Posterior cingulate gyrus (tissue), 11 donors: ENCODE measurements around the gene FPGS.
"Not testable (repeated sequence)": the region's sequence is repeated elsewhere in the genome, so short reads cannot be mapped to it uniquely, and the experiment has no call there.

ENCODE experiments used
- DNase-seq, 10 donors: peaks; one replicate each; pipeline versions ENCODE4 v3.0.0 to v3.0.0-alpha.2; 2020 to 2021; ENCODE audit warnings: mixed read lengths in 3 of 10
- intact Hi-C: fragments of 100-400 bp; cut with DNase I; formaldehyde crosslinking; loops from one replicate; pipeline ENCODE4 v1.15.1; 2023

Gene FPGS

DNA sequence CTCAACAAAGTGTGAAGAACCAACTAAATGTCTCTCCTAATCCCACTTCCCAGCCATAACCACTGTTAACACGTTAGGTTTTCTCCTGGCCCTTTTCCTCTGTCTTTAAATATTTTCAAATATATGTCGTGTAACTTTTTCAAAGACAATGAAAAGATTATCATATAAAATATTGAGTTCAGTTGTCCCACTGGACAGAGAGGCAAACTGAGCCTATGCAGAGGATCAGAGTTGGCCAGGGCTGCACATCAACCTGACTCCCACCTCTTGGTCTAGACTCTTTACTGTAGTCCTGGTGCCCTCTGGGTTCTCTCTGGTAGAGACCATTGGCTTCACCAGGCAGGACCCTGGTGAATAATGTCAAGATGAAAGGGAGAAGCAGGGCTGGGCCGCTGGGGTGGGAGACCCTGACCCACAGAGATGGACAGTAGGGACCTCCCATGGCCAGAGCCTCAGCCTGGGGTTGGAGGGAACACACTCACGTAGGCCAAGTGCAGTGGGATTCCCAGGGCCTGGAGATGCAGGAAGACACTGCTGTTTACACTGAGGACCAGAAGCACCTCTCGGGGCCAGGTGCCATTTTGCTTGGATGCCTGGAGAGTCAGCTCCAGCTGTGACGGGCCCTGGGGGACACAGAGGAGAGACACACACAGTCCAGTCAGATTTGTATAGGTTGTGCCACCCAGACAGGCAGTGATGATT, 26.7 kb downstream of the FPGS start:
- intact Hi-C loops = no loop called here
- no peak for DNase-seq

DNA sequence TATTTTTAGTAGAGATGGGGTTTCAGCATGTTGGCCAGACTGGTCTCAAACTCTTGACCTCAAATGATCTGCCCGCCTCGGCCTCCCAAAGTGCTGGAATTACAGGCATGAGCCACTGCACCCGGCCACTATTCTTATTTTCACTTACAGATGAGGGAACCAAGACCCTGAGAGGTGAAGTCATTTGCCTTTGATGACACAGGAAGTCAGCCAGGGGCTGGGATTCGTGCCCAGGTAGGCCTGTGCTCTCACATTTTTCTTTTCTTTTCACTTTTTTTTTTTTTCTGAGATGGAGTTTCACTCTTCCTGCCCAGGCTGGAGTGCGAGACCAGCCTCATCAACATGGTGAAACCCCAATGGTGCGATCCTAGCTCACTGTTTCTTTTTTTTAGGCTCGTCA, 29.6 kb downstream of the FPGS start:
- DNase-seq = no peak
- intact Hi-C loops = no loop called here

DNA sequence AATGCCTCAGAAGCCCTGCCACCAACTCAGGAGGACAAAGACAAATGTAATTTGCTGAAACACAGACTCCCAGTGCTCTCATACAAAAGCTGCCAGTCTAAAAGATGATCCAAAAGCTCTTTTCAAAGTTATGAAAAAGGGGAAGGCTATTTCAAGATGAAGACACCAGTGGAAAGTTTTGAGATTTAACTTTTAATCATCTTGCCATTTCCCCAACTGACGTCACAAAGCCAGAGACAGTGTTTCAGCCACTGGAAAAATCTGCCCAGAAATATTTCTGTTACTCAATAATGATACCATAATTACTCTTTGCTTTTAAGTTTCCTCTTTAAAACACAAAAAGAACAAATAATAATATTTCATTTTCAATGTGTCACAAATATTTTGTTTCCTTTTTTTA, 30.9 kb downstream of the FPGS start:
- no peak for DNase-seq
- intact Hi-C loops = no loop called here

DNA sequence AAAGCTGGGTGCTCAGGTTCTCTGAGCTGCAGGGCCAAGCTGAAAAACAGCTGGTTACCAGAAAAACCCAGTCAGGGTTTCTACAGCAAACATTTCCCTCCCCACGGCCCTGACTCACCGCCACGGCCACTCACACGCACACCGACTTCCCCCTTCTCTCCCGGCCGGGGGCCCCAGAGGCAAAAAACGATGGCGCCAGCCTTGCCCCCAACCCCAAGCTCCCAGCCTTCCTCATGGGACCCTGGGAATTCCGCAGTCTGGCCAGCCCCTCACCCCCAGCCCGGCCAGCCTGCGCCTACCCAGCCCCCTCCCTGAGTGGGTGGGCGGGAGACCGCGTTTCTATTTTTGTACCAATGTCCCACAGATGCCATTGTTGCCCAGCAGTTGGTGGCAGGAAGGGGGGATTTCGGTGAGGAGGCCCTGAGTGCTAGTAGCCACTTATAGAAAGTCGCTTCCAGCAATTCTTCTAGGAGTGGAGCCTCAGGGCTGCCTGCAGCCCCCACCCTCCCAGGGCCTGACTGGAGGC, 33.4 kb downstream of the FPGS start:
- no peak for DNase-seq
- intact Hi-C loops = no loop called here

DNA sequence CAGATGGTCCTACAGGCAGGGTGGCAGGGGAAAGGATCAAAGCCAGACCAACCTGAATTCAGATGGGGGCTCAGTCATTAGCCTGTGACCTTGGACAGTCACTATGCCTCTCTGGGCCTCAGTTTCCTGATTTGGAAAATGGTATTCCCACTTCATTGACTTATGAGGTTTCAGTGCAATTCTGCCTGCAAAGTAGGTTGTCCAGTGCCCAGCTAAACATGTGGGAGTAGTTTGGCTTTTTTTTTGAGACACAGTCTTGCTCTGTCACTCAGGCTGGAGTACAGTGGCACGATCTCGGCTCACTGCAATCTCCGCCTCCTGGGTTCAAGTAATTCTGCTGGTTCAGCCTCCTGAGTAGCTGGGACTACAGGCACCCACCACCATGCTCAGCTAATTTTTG, 33.9 kb downstream of the FPGS start:
- intact Hi-C loops, DNase-seq: not testable (repeated sequence)

DNA sequence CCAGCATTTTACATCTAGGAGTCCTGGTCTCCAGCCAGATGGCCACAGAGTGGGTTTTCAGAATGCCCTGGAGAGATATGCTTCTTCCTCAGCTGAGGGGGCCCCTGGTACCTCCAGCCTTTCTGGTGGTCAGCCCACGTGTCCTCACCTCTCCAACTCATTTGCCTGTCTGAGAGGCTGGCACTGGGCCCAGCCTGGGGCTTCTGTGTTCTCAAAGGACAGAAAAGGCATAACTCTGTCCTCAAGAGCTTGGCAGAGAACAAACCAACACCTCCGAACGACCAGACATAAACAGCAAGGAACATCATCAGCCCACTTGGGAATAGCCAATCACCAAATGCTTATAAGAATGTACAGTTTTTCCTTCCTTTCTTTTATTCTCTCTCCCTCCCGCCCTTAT, 34.7 kb downstream of the FPGS start:
- DNase-seq = no peak
- intact Hi-C loops = no loop called here

DNA sequence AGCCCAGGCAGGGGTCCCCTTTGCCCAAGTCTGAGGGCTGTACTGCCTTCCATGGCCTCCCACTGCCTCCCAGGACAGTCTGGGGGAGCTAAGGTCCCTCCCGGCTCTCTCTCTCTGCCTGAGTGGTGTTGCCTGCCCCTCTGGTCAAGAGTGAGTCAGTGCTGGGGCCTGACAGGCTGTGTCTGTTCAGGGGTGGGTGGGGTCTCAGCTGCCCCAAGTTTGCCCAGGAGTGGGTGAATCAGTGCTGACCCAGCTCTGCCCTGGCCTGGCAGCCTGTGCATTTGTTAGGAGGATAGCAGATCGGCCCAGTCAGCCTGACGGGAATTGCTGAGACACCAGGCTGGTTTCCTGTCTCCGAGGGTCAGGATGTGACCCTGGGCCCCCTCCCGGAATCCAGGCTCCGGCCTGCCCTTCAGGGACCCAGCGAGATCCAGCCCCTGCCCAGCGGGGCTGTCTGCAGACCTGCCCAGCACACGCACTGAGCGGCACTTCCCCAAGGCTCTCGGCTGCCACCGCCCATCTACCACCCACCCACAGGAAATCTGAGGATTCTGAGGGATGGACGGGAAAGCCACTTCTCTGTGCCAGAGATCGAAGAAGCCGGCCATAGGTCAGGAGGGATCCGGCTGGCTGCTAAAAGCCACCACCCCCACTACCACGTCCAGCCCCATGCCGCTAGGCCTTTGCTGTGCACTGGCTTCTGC, 35.8 kb downstream of the FPGS start:
- DNase-seq = peak in 1 of 10 donors; percentile 88
- intact Hi-C loops = no loop called here

DNA sequence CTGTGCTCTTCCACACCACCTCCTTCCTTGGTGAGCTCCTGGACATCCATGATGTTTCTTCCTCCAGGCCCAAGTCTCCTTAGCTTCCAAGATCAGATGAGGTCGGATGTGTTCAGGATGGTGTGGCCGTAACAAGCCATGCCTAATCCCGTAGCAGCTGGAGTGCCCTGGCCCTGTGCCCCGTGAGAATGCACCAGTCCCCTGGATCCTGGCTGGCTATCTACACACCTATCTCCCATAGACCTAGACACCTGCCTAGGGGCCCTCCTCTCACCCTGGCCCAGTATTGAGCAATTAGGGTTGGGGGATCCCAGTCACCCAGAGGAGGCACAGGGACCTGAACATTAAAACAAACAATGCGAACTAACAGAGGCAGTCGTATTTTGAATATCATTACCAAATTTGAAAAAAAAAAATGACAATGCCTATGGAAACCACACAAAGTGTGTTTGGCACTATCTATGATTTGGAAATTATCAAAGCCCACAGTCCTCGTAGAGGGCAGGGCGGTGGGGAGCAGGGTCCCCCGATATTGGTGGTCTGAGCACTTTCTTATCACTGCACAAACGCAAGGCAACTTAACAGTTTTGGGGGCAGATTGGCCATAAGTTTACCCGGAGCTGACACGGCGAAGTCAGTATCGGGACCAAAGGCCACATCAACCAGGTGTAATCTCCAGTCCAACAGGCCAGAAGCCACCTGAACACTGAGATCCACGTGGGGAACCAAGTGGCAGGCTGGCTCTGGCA, 38.6 kb downstream of the FPGS start:
- no peak for DNase-seq

DNA sequence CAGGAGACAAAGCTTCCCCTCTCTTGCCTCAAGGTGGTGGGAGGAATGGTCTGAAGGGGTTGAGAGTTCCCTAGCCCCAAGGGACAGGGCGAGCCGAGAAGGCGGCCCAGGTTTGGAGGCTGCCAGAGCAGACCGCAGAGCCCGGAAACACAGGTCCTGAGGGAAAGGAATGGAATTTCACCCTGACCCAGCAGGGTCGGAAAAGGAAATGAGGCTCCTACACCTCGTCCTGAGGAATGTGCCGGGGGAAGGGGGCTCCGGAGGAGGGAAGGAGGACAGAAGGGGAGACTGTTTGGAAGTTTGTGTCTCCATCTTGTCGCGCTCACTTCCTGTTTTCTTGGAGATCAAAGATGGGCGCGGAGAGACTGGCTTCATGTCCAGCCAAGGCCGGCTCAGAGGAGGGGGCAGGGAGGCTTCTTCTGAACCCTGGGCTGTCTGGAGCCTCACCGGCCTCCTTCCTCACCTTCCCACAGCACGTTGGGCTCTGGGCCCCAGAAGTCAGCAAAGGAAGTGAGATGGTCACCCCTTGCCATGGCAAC, 42.2 kb downstream of the FPGS start:
- DNase-seq = no peak
- intact Hi-C loops = no loop called here

More for the DNA sequence above, 38.6 kb downstream of the FPGS start:
- intact Hi-C loops = no loop called here

DNA sequence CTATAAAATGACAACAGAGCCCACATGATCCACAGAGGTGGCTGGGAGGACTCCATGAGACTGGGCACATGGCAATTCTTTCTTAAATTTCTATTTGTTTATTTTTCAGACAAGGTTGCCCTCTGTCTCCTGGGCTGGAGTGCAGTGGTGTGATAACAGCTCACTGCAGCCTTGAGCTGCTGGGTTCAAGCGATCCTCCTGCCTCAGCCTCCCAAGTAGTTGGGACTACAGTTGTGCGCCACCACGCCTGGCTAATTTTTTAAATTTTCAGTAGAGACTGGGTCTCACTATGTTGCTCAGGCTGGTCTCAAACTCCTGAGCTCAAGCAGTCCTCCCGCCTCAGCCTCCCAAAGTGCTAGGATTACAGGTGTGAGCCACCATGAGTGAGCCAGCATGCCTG, 42.9 kb downstream of the FPGS start:
- intact Hi-C loops, DNase-seq: not testable (repeated sequence)

DNA sequence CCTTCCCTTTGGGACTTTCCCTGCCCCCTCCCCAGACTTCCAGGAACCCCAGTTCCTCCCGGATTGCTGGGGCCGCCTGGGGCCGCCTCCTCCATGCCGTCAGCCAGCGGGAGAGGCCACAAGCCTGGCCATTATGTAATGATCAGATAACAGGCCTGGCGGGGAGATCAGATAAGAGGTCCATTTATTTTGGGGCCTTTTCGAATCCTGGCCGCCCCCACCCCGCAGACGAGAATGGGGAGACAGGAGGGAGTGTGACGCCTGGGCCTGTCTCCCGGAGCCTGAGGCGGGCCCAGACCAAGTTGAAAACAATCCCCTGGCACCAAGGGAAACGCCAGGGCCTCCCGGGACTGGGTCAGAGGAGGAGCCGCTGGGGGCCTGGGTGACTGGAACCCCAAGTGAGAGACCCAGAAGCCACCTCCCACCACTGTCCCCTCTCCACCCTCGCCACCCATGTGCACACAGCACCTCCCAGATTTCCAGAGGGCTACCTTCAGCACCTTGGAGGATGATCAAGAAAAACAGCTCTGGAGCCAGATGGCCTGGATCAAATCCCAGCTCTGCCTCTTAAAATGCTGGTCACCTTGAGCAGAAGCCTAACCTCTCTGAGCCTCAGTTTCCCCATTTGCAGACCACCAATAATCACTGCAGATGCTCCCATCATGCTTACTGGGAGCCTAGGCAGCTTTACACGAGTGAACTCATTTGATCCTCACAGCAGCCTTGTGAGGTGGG, 43.9 kb downstream of the FPGS start:
- DNase-seq = no peak
- intact Hi-C loops = no loop called here

DNA sequence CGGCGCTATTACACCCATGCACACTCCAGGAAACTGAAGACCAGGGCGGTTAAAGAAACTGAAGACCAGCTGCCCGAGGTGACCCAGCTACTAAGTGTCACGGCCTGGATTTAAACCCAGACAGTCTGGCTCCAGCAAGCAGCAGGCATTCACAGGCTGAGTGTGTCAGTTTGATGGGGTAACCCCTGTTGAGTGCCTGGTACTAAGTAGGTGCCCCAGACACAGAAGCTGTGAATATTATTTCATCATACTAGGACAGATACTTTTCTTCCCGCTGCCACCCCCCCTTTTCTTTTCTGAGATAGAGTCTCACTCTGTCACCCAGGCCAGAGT, 44.5 kb downstream of the FPGS start:
- no peak for DNase-seq

DNA sequence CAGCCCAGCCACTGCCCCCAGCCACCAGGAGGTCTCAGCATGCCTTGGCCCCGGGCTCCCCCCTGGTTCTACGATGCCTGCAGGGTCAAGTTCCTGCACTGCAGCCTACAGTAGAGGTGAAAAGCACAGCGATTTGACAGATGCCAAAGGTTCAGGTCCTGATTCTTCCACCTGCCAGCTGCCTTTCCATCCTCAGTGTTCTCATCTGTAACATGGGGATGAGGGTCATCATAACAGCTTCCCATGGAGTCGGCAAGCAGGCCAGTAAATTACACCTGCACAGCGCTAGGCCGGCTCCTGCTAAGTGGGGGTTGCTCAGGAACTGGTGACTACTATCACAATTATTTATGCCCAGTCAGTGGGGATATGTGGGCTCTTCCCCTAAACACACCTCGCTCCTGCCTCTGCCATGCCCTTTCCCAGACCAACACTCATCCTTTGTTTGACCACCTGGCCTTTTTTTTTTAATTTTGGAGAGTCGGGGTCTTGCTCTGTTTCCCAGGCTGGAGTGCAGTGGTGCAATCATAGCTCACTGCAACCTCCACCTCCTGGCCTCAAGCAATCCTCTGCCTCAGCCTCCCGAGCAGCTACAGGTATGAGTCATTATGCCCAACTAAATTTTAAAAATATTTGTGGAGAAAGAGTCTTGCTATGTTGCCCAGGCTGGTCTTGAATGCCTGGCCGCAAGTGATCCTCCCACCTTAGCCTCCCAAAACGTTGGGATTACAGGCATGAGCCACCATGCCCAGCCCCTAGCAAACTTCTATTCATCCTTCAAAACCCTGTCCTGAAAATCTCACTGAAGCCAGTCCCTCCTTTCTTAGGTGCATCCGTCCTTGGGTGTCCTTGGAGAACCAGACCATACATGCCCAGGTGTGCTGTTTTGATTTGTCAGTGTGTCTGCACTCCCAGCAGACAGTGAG, 45.4 kb downstream of the FPGS start:
- intact Hi-C loops = no loop called here
- DNase-seq = no peak

More for the DNA sequence above, 44.5 kb downstream of the FPGS start:
- intact Hi-C loops = no loop called here

DNA sequence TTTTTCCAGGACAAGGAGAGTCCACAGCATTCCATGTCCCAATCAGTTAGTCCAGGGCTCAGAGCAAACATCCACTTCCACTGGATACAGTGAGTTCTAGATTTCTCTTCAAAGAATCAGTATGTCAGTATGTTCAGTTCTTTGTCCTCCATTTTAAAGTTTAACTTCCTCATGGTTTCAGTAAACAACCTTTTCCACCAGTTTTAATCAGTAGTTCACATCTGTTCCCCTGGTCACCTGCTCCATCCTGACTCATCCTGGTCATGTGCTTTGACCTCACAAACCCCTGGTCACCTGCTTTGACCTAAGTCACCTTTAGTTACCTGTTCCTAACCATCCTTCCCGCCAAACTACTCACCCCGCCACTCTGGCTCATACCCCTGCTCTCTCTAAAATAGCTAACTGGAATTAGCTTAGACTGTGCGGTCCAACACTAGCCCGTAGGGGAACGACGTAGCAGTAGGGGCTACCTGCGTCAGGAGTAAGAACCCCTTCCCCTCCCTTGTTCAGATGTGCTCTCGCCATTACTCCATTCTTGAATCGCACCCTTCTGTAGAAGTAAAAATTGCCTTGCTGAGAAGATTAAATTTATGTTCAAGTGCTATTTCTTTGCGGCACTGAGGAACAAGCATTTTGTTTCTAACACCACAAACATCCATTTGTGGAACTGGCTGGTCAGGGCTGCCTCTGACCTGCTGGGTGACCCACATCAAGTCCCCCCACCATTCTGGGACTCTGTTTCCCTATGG, 46.2 kb downstream of the FPGS start:
- intact Hi-C loops = no loop called here
- DNase-seq = no peak

DNA sequence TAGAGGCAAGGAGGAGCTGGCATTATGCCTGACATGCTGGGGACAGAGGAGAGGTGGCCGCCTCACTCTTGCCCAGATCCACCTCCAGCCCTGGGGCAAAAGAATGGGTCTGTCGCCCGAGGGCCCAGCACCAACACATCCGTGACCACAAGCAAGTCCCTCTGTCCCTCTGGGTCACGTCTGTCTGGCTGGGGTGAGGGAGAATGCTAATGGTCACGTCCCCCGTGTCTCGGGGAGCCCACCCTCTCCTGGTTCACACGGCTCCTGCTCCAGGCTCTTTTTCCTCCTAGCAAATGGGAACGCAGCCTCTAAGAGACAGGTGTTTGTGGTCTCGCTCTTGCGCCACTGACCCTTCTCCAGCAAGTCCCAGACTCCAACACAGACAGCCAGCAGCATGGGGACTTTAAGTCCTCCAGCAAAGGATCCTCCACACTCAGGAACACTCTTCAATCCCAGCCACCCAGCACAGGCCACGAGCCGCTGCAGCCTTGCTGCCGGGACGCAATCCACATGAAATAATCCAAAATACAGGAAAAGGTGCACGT, 47.7 kb downstream of the FPGS start:
- DNase-seq = no peak
- intact Hi-C loops = no loop called here

DNA sequence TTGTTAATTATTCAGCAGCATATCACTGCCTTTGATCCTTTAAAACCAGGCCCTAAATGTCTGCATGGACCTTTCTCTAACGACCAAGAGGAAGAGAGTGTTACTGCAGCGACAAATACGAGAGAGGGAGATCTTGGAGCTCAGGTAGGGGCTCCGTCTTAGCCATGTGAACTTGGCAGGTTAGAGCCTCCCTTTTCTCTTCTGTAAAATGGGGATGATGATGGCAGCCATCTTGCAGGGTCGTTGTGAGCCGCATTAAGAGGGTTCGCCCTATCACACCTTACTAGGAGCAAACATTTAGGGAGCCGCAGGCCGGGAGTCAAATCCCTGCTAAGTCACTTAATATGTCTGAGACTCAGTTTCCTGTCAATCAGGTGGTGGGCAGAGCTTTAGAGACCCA, 50.1 kb downstream of the FPGS start:
- DNase-seq = no peak
- intact Hi-C loops = no loop called here

DNA sequence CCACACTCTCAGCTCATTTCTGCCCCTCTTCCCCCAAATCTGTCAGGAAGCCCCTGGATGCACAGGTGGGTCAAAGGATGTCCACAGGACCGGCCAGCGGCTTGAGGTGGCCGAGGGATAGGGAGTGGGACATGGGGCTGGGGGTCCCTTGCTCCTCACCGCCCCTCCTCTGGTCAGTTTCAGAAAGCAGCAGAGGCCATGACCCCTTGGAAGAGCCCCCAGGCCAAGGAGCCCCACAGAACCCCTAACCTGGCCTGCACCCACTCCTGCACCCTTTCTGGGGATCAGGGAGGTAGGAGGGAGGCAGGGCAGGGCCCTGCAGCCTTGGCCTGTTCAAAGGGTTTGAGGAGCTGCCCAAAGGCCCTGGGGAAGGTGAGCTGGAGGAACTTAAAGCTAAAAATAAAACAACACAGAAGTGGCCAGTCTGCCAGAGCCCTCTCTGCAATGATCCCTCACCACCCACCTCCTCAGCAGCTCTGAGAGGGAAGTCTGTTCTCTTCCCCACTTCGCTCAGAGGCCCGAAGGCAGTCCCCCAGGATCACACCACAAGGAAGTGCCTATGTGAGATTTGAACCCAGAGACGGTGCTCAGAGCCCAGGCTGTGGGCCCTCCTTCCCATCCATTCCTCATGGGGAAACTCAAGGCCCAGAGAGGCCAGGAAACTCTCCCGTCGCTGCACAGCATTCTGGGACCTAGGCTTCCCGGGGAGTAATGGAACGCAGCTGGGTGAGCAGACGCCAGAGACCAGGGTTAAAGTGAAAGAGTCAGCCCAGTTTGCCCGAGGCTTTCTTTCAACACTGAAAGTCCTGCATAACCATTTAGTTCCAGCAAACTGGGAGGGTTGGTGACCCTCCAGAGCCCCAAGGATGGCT, 50.9 kb downstream of the FPGS start:
- DNase-seq = no peak
- intact Hi-C loops = no loop called here
